HepG2 (cell line): Measurements from ENCODE around the gene SNRPD2. TPM values are rescaled to one million over a fixed set of nuclear protein-coding genes. Genes with fewer than 3 reads are reported as not detected.
"Not testable (repeated sequence)": the region's sequence is repeated elsewhere in the genome, so short reads cannot be mapped to it uniquely, and the experiment has no call there.

Experiments
- ATAC-seq: fragments of 200-7000 bp; cut with Tn5 transposase; 3 replicates; pipeline ENCODE4 v1.9.1; 2020; ENCODE audit warnings: mild to moderate bottlenecking, moderate library complexity
- BruUV-seq: library from RNA; stranded (reverse); fragments of 400-500 nt; replicated peaks from 2 replicates; lab custom pipeline; 2021; lab: Mats Ljungman, UMichigan
- CTCF ChIA-PET: fragments of 300-600 bp; formaldehyde crosslinking; extraction: SDS; loops from one replicate; lab custom pipeline; 2021; ENCODE audit warnings: low total read pairs, inconsistent platforms, low intra/inter-chr PET ratio; lab: Yijun Ruan, JAX
- POLR2A ChIA-PET: fragments of 350-600 bp; sonication (Branson Sonifier 250); formaldehyde crosslinking; loops from one replicate; lab custom pipeline; 2020; ENCODE audit warnings: antibody characterized with exemption, inconsistent platforms; lab: Yijun Ruan, JAX
- DNase-seq: peaks from one replicate; pipeline ENCODE4 v3.0.0-alpha.2; 2015; ENCODE audit warnings: low spot score
- FAIRE-seq: peaks from 3 replicates; lab custom pipeline; 2011; peaks lifted over from hg19 to GRCh38; lab: Jason Lieb, UNC
- H2AFZ ChIP-seq: one replicate; pipeline ENCODE4 v1.6.1; 2011; ENCODE audit warnings: low read length, inconsistent platforms
- H3K27ac ChIP-seq: fragments of 300-600 bp; 3 replicates; pipeline ENCODE4 v1.8.0; 2011; ENCODE audit warnings: mixed run types, mild to moderate bottlenecking, mixed read lengths, low read length, inconsistent platforms; ENCODE audit not compliant: insufficient read depth; ENCODE audit errors: extremely low read length
- H3K27me3 ChIP-seq, 2 experiments: fragments of 200-600 bp in 1 of 2; 2 replicates in 1 of 2; 3 replicates in 1 of 2; pipeline versions ENCODE4 v1.6.0 to v1.8.0; 2011; ENCODE audit warnings: low read length in 2 of 2, mild to moderate bottlenecking in 2 of 2, moderate library complexity in 2 of 2, inconsistent platforms in 1 of 2; ENCODE audit not compliant: insufficient read depth in 2 of 2, control insufficient read depth in 1 of 2
- H3K36me3 ChIP-seq, 2 experiments: fragments of 200-600 bp in 1 of 2; replicated peaks in 1 of 2; 2 replicates in 1 of 2; 3 replicates in 1 of 2; pipeline versions ENCODE4 v1.5.1 to v1.8.0; 2011; ENCODE audit warnings: low read length in 2 of 2, inconsistent platforms in 1 of 2; ENCODE audit not compliant: insufficient read depth in 2 of 2, control insufficient read depth in 1 of 2
- H3K4me1 ChIP-seq: 2 replicates; pipeline ENCODE4 v1.5.1; 2012; ENCODE audit warnings: low read length, inconsistent platforms; ENCODE audit not compliant: insufficient read depth
- H3K4me2 ChIP-seq: 2 replicates; pipeline ENCODE4 v1.6.0; 2011; ENCODE audit warnings: low read depth, low read length, inconsistent platforms
- H3K4me3 ChIP-seq, 3 experiments: fragments of 200-600 bp in 1 of 3; sonication (generic), shearing (Covaris generic) in 1 of 3; replicated peaks in 1 of 3; 2 replicates each; pipeline ENCODE4 v1.5.1; 2011 to 2016; ENCODE audit warnings: low read length in 3 of 3, inconsistent platforms in 2 of 3, low read depth in 2 of 3, mild to moderate bottlenecking in 2 of 3, control low read depth in 1 of 3, mixed read lengths in 1 of 3; ENCODE audit not compliant: insufficient read depth in 1 of 3
- H3K79me2 ChIP-seq: one replicate; pipeline ENCODE4 v1.6.1; 2011; ENCODE audit warnings: low read length, inconsistent platforms; ENCODE audit not compliant: insufficient read depth
- H3K9ac ChIP-seq: 2 replicates; pipeline ENCODE4 v1.6.0; 2011; ENCODE audit warnings: mild to moderate bottlenecking, low read depth, low read length, inconsistent platforms; ENCODE audit not compliant: insufficient read depth
- H3K9me3 ChIP-seq: 2 replicates; pipeline ENCODE4 v1.5.1; 2012; ENCODE audit warnings: mild to moderate bottlenecking, low read length
- H4K20me1 ChIP-seq: 2 replicates; pipeline ENCODE4 v1.6.0; 2011; ENCODE audit warnings: inconsistent platforms, mild to moderate bottlenecking, low read length, moderate library complexity; ENCODE audit not compliant: insufficient read depth
- CEBPB ChIP-seq: IDR thresholded peaks from 2 replicates; pipeline ENCODE4 v1.6.1; 2011; ENCODE audit warnings: low read depth, low read length, improper control_type of control experiment, borderline replicate concordance
- FOSL2 ChIP-seq: sonication (generic); formaldehyde crosslinking; IDR thresholded peaks from 2 replicates; pipeline ENCODE4 v1.4.0; 2020; ENCODE audit warnings: missing genetic modification reagents
- ZNF121 ChIP-seq: sonication (generic); formaldehyde crosslinking; IDR thresholded peaks from 2 replicates; pipeline ENCODE4 v1.5.0; 2020; ENCODE audit warnings: mild to moderate bottlenecking, missing genetic modification reagents
- WGBS: methylation state at CpG from one replicate; pipeline ENCODE4 v1.1.6; 2017; ENCODE audit warnings: low lambda C conversion rate; 5-methylcytosine and 5-hydroxymethylcytosine counted together
- in situ Hi-C: cut with HindIII; loops from 2 replicates; pipeline ENCODE4 v1.10.0; 2017; ENCODE audit warnings: low pct_unique_long_range_greater_than_20kb; ENCODE audit not compliant: extremely low pct_ligation_motif_present
- intact Hi-C: fragments of 100-400 bp; cut with micrococcal nuclease; formaldehyde crosslinking; loops from one replicate; pipeline ENCODE4 v1.10.0; 2022; ENCODE audit not compliant: unreplicated experiment
- polyA plus RNA-seq, 8 experiments: library from polyadenylated mRNA; depleted of rRNA in 3 of 8; stranded (reverse) in 7 of 8; unstranded in 1 of 8; fragments of >200 nt; fragmentation: Illumina TruSeq in 4 of 8; extraction: Trizol in 4 of 8; gene quantifications; 2 replicates each; pipeline versions ENCODE4 v1.2.1 to v1.2.3, GENCODE V29; 2011 to 2016; ENCODE audit warnings: low read depth in 4 of 8, missing spikeins in 1 of 8, mixed read lengths in 1 of 8; ENCODE audit not compliant: insufficient read depth in 1 of 8
- total RNA-seq, 5 experiments: library from RNA; depleted of rRNA; stranded (reverse); fragments of >200 nt; fragmentation: Illumina TruSeq; extraction: Trizol; gene quantifications; 2 replicates each; pipeline ENCODE4 v1.2.3, GENCODE V29; 2016; ENCODE audit warnings: low read depth in 1 of 5
- TF ChIP-seq, protein P1 (sequence below): sonication (generic); formaldehyde crosslinking; IDR thresholded peaks from 2 replicates; pipeline ENCODE4 v1.4.0; 2020; ENCODE audit warnings: missing genetic modification reagents
- TF ChIP-seq, protein P2 (sequence below): sonication (generic); formaldehyde crosslinking; IDR thresholded peaks from 2 replicates; pipeline ENCODE4 v1.4.0; 2020; ENCODE audit warnings: missing genetic modification reagents
- TF ChIP-seq, protein P3 (sequence below): sonication (generic); formaldehyde crosslinking; IDR thresholded peaks from 2 replicates; pipeline ENCODE4 v1.5.0; 2020; ENCODE audit warnings: mild to moderate bottlenecking, missing genetic modification reagents

Gene SNRPD2
- total and polyA plus RNA-seq, 2 of the 13 experiments (the other 11 are each of a cell fraction or from before 2014, with no cell fraction given), result 299 to 485 TPM

DNA sequence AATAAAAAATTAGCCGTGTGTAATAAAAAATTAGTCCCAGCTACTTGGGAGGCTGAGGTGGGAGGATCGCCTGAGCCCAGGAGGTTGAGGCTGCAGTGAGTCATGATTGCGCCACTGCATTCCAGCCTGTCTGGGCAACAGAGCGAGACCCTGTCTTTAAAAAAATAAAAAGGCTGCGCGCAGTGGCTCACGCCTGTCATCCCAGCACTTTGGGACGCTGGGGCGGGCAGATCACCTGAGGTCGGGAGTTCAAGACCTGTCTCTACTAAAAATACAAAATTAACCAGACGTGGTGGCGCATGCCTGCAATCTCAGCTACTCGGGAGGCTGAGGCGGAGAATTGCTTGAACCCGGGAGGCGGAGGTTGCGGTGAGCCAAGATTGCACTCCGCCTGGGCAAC, 36.9 kb upstream of the SNRPD2 start:
- H2AFZ ChIP-seq, H3K9me3 ChIP-seq, DNase-seq, H3K27ac ChIP-seq, H3K4me3 ChIP-seq, ATAC-seq, POLR2A ChIA-PET, CTCF ChIA-PET, BruUV-seq, H3K27me3 ChIP-seq, FAIRE-seq, H3K4me2 ChIP-seq, H4K20me1 ChIP-seq, H3K9ac ChIP-seq, intact Hi-C loops, in situ Hi-C loops, H3K36me3 ChIP-seq: not testable (repeated sequence)
- WGBS, result 95% methylated on average over 18 of the region's 18 CpGs
- TF ChIP-seq, protein P1, sequence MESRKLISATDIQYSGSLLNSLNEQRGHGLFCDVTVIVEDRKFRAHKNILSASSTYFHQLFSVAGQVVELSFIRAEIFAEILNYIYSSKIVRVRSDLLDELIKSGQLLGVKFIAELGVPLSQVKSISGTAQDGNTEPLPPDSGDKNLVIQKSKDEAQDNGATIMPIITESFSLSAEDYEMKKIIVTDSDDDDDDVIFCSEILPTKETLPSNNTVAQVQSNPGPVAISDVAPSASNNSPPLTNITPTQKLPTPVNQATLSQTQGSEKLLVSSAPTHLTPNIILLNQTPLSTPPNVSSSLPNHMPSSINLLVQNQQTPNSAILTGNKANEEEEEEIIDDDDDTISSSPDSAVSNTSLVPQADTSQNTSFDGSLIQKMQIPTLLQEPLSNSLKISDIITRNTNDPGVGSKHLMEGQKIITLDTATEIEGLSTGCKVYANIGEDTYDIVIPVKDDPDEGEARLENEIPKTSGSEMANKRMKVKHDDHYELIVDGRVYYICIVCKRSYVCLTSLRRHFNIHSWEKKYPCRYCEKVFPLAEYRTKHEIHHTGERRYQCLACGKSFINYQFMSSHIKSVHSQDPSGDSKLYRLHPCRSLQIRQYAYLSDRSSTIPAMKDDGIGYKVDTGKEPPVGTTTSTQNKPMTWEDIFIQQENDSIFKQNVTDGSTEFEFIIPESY (CRISPR knock-in tag), result peak; percentile 82
- TF ChIP-seq, protein P2, sequence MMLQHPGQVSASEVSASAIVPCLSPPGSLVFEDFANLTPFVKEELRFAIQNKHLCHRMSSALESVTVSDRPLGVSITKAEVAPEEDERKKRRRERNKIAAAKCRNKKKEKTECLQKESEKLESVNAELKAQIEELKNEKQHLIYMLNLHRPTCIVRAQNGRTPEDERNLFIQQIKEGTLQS (CRISPR knock-in tag), result peak; percentile 42; the same call in 1 of the 2 replicates
- TF ChIP-seq FOSL2 (CRISPR knock-in tag), result peak; percentile 76
- TF ChIP-seq CEBPB, result peak; percentile 20; the same call in 1 of the 2 replicates
- TF ChIP-seq ZNF121, result peak; percentile 50; the same call in 1 of the 2 replicates
- TF ChIP-seq, protein P3, sequence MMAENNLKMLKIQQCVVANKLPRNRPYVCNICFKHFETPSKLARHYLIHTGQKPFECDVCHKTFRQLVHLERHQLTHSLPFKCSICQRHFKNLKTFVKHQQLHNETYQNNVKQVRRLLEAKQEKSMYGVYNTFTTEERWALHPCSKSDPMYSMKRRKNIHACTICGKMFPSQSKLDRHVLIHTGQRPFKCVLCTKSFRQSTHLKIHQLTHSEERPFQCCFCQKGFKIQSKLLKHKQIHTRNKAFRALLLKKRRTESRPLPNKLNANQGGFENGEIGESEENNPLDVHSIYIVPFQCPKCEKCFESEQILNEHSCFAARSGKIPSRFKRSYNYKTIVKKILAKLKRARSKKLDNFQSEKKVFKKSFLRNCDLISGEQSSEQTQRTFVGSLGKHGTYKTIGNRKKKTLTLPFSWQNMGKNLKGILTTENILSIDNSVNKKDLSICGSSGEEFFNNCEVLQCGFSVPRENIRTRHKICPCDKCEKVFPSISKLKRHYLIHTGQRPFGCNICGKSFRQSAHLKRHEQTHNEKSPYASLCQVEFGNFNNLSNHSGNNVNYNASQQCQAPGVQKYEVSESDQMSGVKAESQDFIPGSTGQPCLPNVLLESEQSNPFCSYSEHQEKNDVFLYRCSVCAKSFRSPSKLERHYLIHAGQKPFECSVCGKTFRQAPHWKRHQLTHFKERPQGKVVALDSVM (CRISPR knock-in tag), result peak; percentile 96
- peaks cover 28% of the 10 kb centered on the region for H3K4me1 ChIP-seq
- H3K79me2 ChIP-seq, result peaks cover 39% of the 10 kb centered on the region
